RWPE2 (cell line): ENCODE measurements around the gene ARMC5.

Experiments used
- ATAC-seq: fragments of 200-7000 bp; cut with Tn5 transposase; 3 replicates; pipeline ENCODE4 v1.9.1; 2021; ENCODE audit warnings: low read depth
- DNase-seq: peaks from one replicate; pipeline ENCODE4 v3.0.0-alpha.2; 2020; ENCODE audit warnings: low spot score
- H3K27ac ChIP-seq: fragments of 450-650 bp; 2 replicates; pipeline ENCODE4 v1.5.1; 2017; ENCODE audit warnings: mild to moderate bottlenecking; ENCODE audit not compliant: poor library complexity, severe bottlenecking
- H3K27me3 ChIP-seq: fragments of 250-450 bp; sonication (Bioruptor Pico); 2 replicates; pipeline ENCODE4 v1.5.1; 2021; ENCODE audit warnings: mild to moderate bottlenecking, moderate library complexity; ENCODE audit not compliant: insufficient read depth, poor library complexity, severe bottlenecking
- H3K36me3 ChIP-seq: fragments of 250-450 bp; sonication (Bioruptor Pico); 2 replicates; pipeline ENCODE4 v1.5.1; 2020; ENCODE audit warnings: low read depth, mild to moderate bottlenecking, moderate library complexity
- H3K4me1 ChIP-seq: fragments of 250-450 bp; sonication (Bioruptor Pico); 2 replicates; pipeline ENCODE4 v1.5.1; 2021; ENCODE audit warnings: mild to moderate bottlenecking, moderate library complexity; ENCODE audit not compliant: insufficient read depth, poor library complexity, severe bottlenecking
- H3K4me3 ChIP-seq: fragments of 250-450 bp; sonication (Bioruptor Pico); 2 replicates; pipeline ENCODE4 v1.5.1; 2021; ENCODE audit warnings: mild to moderate bottlenecking, moderate library complexity; ENCODE audit not compliant: severe bottlenecking
- H3K9me3 ChIP-seq: fragments of 250-450 bp; sonication (Bioruptor Pico); 2 replicates; pipeline ENCODE4 v1.5.1; 2021; ENCODE audit warnings: mild to moderate bottlenecking, moderate library complexity; ENCODE audit not compliant: severe bottlenecking
- CTCF ChIP-seq: fragments of 450-650 bp; IDR thresholded peaks from one replicate; pipeline ENCODE4 v1.5.1; 2017; ENCODE audit warnings: mild to moderate bottlenecking, moderate library complexity; ENCODE audit not compliant: poor library complexity, severe bottlenecking

The ARMC5 gene

GRCh38 chr16:31429796-31430195 is 29.5 kb upstream of the ARMC5 start:
- Histone ChIP-seq H3K27me3 (no peaks in the 10 kb centered on the region), H3K4me3 (no peak overlapping the region), H3K9me3 (no peaks in the 10 kb centered on the region), H3K27ac (no peak overlapping the region), H3K36me3 (no peaks in the 10 kb centered on the region), H3K4me1 (peaks cover 3% of the 10 kb centered on the region)
- no peak for TF ChIP-seq CTCF
- DNase-seq, result no peak
- no peak for ATAC-seq

- ATAC-seq (peak; percentile 24; the same call in 2 of the 3 replicates), DNase-seq (no peak)
- no peaks in the 10 kb centered on the region for H3K9me3 ChIP-seq
- H3K4me3 ChIP-seq, result no peak overlapping the region
- peaks cover 3% of the 10 kb centered on the region for H3K4me1 ChIP-seq
- TF ChIP-seq CTCF, result no peak
- no peaks in the 10 kb centered on the region for H3K27me3 ChIP-seq
- H3K36me3 ChIP-seq, result no peaks in the 10 kb centered on the region
- no peak overlapping the region for H3K27ac ChIP-seq
Observed at GRCh38 chr16:31430380-31431052, 28.8 kb upstream of the ARMC5 start.

- Histone ChIP-seq H3K9me3 (no peaks in the 10 kb centered on the region), H3K27me3 (no peaks in the 10 kb centered on the region), H3K27ac (no peak overlapping the region), H3K4me1 (no peaks in the 10 kb centered on the region), H3K36me3 (no peaks in the 10 kb centered on the region), H3K4me3 (no peak overlapping the region)
- ATAC-seq, result no peak
- peak; percentile 34 for DNase-seq
- TF ChIP-seq CTCF, result no peak
Observed at GRCh38 chr16:31435341-31436220, 23.7 kb upstream of the ARMC5 start.

GRCh38 chr16:31436221-31437045 is 22.9 kb upstream of the ARMC5 start:
- no peaks in the 10 kb centered on the region for H3K27me3 ChIP-seq
- DNase-seq (no peak), ATAC-seq (no peak)
- no peak overlapping the region for H3K4me3 ChIP-seq
- TF ChIP-seq CTCF, result no peak
- H3K9me3 ChIP-seq, result no peaks in the 10 kb centered on the region
- H3K36me3 ChIP-seq, result no peaks in the 10 kb centered on the region
- no peak overlapping the region for H3K27ac ChIP-seq
- H3K4me1 ChIP-seq, result no peaks in the 10 kb centered on the region
